Colonic mucosa (tissue), 4 donors: ENCODE measurements around the gene PRPF40A. TPM values are rescaled to one million over a fixed set of nuclear protein-coding genes. Genes with fewer than 3 reads are reported as not detected.

Source experiments
- DNase-seq: peaks from one replicate; pipeline ENCODE4 v3.0.0-alpha.2; 2020
- H3K27ac ChIP-seq: fragments of 200-600 bp; one replicate; pipeline ENCODE4 v1.8.0; 2021
- H3K27me3 ChIP-seq: fragments of 200-600 bp; one replicate; pipeline ENCODE4 v1.8.0; 2021
- H3K36me3 ChIP-seq: fragments of 200-600 bp; one replicate; pipeline ENCODE4 v1.8.0; 2021
- H3K4me1 ChIP-seq: fragments of 200-600 bp; one replicate; pipeline ENCODE4 v1.8.0; 2021; ENCODE audit warnings: mild to moderate bottlenecking
- H3K4me3 ChIP-seq: fragments of 200-600 bp; one replicate; pipeline ENCODE4 v1.8.0; 2021
- H3K9ac ChIP-seq, 2 donors: one replicate each; pipeline ENCODE4 v1.7.0; 2013; ENCODE audit warnings: control low read depth in 2 of 2, low read depth in 2 of 2, low read length in 2 of 2
- H3K9me3 ChIP-seq: fragments of 200-600 bp; one replicate; pipeline ENCODE4 v1.8.0; 2021
- CTCF ChIP-seq: fragments of 200-600 bp; IDR thresholded peaks from one replicate; pipeline ENCODE4 v1.8.0; 2022; ENCODE audit warnings: antibody characterized with exemption, mild to moderate bottlenecking
- intact Hi-C: fragments of 100-400 bp; cut with DNase I; formaldehyde crosslinking; loops from one replicate; pipeline ENCODE4 v1.14.1; 2022
- total RNA-seq, 2 donors: library from RNA; stranded (reverse); fragmentation: NEBNext Ultra II Directional in 1 of 2; extraction: Animal tissue kit (Norgen Biotek cat#: 25700) in 1 of 2; gene quantifications; one replicate each; pipeline ENCODE4 v1.2.1, GENCODE V29; 2021
- donor health status: healthy.
- donor health status: DM: no; HTN: no; CAD: no.
- donor health status: DM: no; HTN: no; CAD: no.

Gene PRPF40A
- total RNA-seq, 2 donors from 2014 or later: 103 to 115 TPM

GRCh38 chr2:152606941-152607340, 110.3 kb downstream of the PRPF40A start:
- H3K9ac ChIP-seq: no peak overlapping the region
- TF ChIP-seq CTCF: no peak
- DNase-seq: no peak
- no peak overlapping the region for H3K27ac ChIP-seq
- H3K4me1 ChIP-seq: no peaks in the 10 kb centered on the region
- intact Hi-C loops: no loop called here
- no peaks in the 10 kb centered on the region for H3K27me3 ChIP-seq
- no peak overlapping the region for H3K4me3 ChIP-seq
- no peaks in the 10 kb centered on the region for H3K9me3 ChIP-seq
- H3K36me3 ChIP-seq: no peaks in the 10 kb centered on the region

GRCh38 chr2:152606081-152606480, 111.2 kb downstream of the PRPF40A start:
- no peak overlapping the region for H3K9ac ChIP-seq
- intact Hi-C loops: no loop called here

GRCh38 chr2:152603166-152603565, 114.1 kb downstream of the PRPF40A start:
- Histone ChIP-seq H3K9me3 (no peaks in the 10 kb centered on the region), H3K9ac (no peak overlapping the region), H3K4me3 (no peak overlapping the region), H3K27me3 (no peaks in the 10 kb centered on the region), H3K4me1 (no peaks in the 10 kb centered on the region), H3K36me3 (no peaks in the 10 kb centered on the region), H3K27ac (no peak overlapping the region)
- no peak for DNase-seq
- intact Hi-C loops: no loop called here
- TF ChIP-seq CTCF: no peak

More at GRCh38 chr2:152606081-152606480, 111.2 kb downstream of the PRPF40A start:
- no peaks in the 10 kb centered on the region for H3K27me3 ChIP-seq
- no peaks in the 10 kb centered on the region for H3K9me3 ChIP-seq
- H3K4me3 ChIP-seq: no peak overlapping the region
- TF ChIP-seq CTCF: no peak
- no peaks in the 10 kb centered on the region for H3K4me1 ChIP-seq
- H3K27ac ChIP-seq: no peak overlapping the region
- no peak for DNase-seq
- no peaks in the 10 kb centered on the region for H3K36me3 ChIP-seq

- Histone ChIP-seq H3K4me3 (no peak overlapping the region), H3K27me3 (no peaks in the 10 kb centered on the region), H3K9me3 (no peaks in the 10 kb centered on the region), H3K9ac (no peak overlapping the region), H3K4me1 (no peaks in the 10 kb centered on the region), H3K36me3 (no peaks in the 10 kb centered on the region), H3K27ac (no peak overlapping the region)
- DNase-seq: no peak
- intact Hi-C loops: no loop called here
- TF ChIP-seq CTCF: no peak
These were observed 114.5 kb downstream of the PRPF40A start for GRCh38 chr2:152602750-152603149.

Other genes starting within 250 kb of the PRPF40A start
- gene ARL6IP6, start 1.2 kb upstream of the PRPF40A start, total RNA-seq: 10 to 100 TPM; 15.5 to 21.2 TPM